ENCODE measurements around the gene BDKRB2.

BDKRB2 gene

GRCh38 chr14:96246539-96246847 is 41.9 kb downstream of the BDKRB2 start:
- no peak overlapping the region for H3K4me3 ChIP-seq (ENCODE audit: low read length)
- no peaks in the 10 kb centered on the region for H3K9me3 ChIP-seq (replicated peaks; ENCODE audit: insufficient read depth, low read length)
- H3K27ac ChIP-seq (ENCODE audit: low read length), result no peak overlapping the region
- no peaks in the 10 kb centered on the region for H3K27me3 ChIP-seq (replicated peaks; ENCODE audit: insufficient read depth, low read length)
- no peak for DNase-seq
- no peaks in the 10 kb centered on the region for H3K9me2 ChIP-seq (replicated peaks; ENCODE audit: insufficient read depth, low read length)
- H3K9ac ChIP-seq (ENCODE audit: low read length), result no peak overlapping the region
- H3F3A ChIP-seq (ENCODE audit: insufficient read depth, low read length), result no peaks in the 10 kb centered on the region
- no peaks in the 10 kb centered on the region for H3K4me1 ChIP-seq (ENCODE audit: low read length)
- H3K36me3 ChIP-seq (replicated peaks; ENCODE audit: insufficient read depth, low read length), result no peaks in the 10 kb centered on the region
- no peak overlapping the region for H2AFZ ChIP-seq (ENCODE audit: low read length)
- H3K4me2 ChIP-seq (ENCODE audit: low read depth, low read length), result no peak overlapping the region
- no peaks in the 10 kb centered on the region for H3K79me2 ChIP-seq (ENCODE audit: low read length)
- TF ChIP-seq EZH2 (optimal IDR thresholded peaks at IDR 0.05; ENCODE audit: low read depth, low read length), result no peak
- TF ChIP-seq CTCF (IDR thresholded peaks at IDR 0.05; ENCODE audit: low read length), result no peak
- TF ChIP-seq EZH2phosphoT487 (IDR thresholded peaks at IDR 0.05; ENCODE audit: low read length), result no peak
- no peaks in the 10 kb centered on the region for H4K20me1 ChIP-seq (ENCODE audit: insufficient read depth, low read length)

- DNase-seq, result no peak
- H3K27ac ChIP-seq (ENCODE audit: low read length), result no peak overlapping the region
These were observed 42.4 kb downstream of the BDKRB2 start for GRCh38 chr14:96247031-96247430.

GRCh38 chr14:96249029-96249428 is 44.4 kb downstream of the BDKRB2 start:
- H3K4me2 ChIP-seq (ENCODE audit: low read depth, low read length), result no peak overlapping the region

More at GRCh38 chr14:96247031-96247430, 42.4 kb downstream of the BDKRB2 start:
- H4K20me1 ChIP-seq (ENCODE audit: insufficient read depth, low read length), result no peaks in the 10 kb centered on the region
- TF ChIP-seq EZH2phosphoT487 (IDR thresholded peaks at IDR 0.05; ENCODE audit: low read length), result no peak
- TF ChIP-seq CTCF (IDR thresholded peaks at IDR 0.05; ENCODE audit: low read length), result no peak
- no peak for TF ChIP-seq EZH2 (optimal IDR thresholded peaks at IDR 0.05; ENCODE audit: low read depth, low read length)
- H3K9me2 ChIP-seq (replicated peaks; ENCODE audit: insufficient read depth, low read length), result no peaks in the 10 kb centered on the region
- no peaks in the 10 kb centered on the region for H3K4me1 ChIP-seq (ENCODE audit: low read length)
- H3K36me3 ChIP-seq (replicated peaks; ENCODE audit: insufficient read depth, low read length), result no peaks in the 10 kb centered on the region
- no peaks in the 10 kb centered on the region for H3K27me3 ChIP-seq (replicated peaks; ENCODE audit: insufficient read depth, low read length)
- no peak overlapping the region for H3K4me3 ChIP-seq (ENCODE audit: low read length)
- no peaks in the 10 kb centered on the region for H3K9me3 ChIP-seq (replicated peaks; ENCODE audit: insufficient read depth, low read length)
- no peaks in the 10 kb centered on the region for H3K79me2 ChIP-seq (ENCODE audit: low read length)
- H3K4me2 ChIP-seq (ENCODE audit: low read depth, low read length), result no peak overlapping the region
- H3K9ac ChIP-seq (ENCODE audit: low read length), result no peak overlapping the region
- no peaks in the 10 kb centered on the region for H3F3A ChIP-seq (ENCODE audit: insufficient read depth, low read length)
- no peak overlapping the region for H2AFZ ChIP-seq (ENCODE audit: low read length)

More at GRCh38 chr14:96249029-96249428, 44.4 kb downstream of the BDKRB2 start:
- no peaks in the 10 kb centered on the region for H3F3A ChIP-seq (ENCODE audit: insufficient read depth, low read length)
- no peaks in the 10 kb centered on the region for H4K20me1 ChIP-seq (ENCODE audit: insufficient read depth, low read length)
- no peaks in the 10 kb centered on the region for H3K36me3 ChIP-seq (replicated peaks; ENCODE audit: insufficient read depth, low read length)
- H2AFZ ChIP-seq (ENCODE audit: low read length), result no peak overlapping the region
- no peak overlapping the region for H3K4me3 ChIP-seq (ENCODE audit: low read length)
- no peak for DNase-seq
- no peaks in the 10 kb centered on the region for H3K27me3 ChIP-seq (replicated peaks; ENCODE audit: insufficient read depth, low read length)
- TF ChIP-seq EZH2 (optimal IDR thresholded peaks at IDR 0.05; ENCODE audit: low read depth, low read length) (no peak), CTCF (IDR thresholded peaks at IDR 0.05; ENCODE audit: low read length) (no peak), EZH2phosphoT487 (IDR thresholded peaks at IDR 0.05; ENCODE audit: low read length) (no peak)
- no peak overlapping the region for H3K27ac ChIP-seq (ENCODE audit: low read length)
- H3K79me2 ChIP-seq (ENCODE audit: low read length), result no peaks in the 10 kb centered on the region
- H3K9ac ChIP-seq (ENCODE audit: low read length), result no peak overlapping the region
- no peaks in the 10 kb centered on the region for H3K9me3 ChIP-seq (replicated peaks; ENCODE audit: insufficient read depth, low read length)
- H3K9me2 ChIP-seq (replicated peaks; ENCODE audit: insufficient read depth, low read length), result no peaks in the 10 kb centered on the region
- no peaks in the 10 kb centered on the region for H3K4me1 ChIP-seq (ENCODE audit: low read length)
